OCI-LY1 (cell line): ENCODE data around the gene CCDC12.

Source experiments
- EZH2 ChIP-seq: fragments of 200-600 bp; sonication (generic), shearing (Covaris generic); IDR thresholded peaks from 2 replicates; pipeline ENCODE4 v1.8.0; 2017; ENCODE audit warnings: borderline replicate concordance, mixed run types, mild to moderate bottlenecking, antibody characterized with exemption, low read length, moderate library complexity, mixed read lengths
- TF ChIP-seq, protein P1 (sequence below): fragments of 200-600 bp; sonication (generic), shearing (Covaris generic); IDR thresholded peaks from 2 replicates; pipeline ENCODE4 v1.5.1; 2017; ENCODE audit warnings: mild to moderate bottlenecking, antibody characterized with exemption, low read length, moderate library complexity, mixed read lengths

DNA sequence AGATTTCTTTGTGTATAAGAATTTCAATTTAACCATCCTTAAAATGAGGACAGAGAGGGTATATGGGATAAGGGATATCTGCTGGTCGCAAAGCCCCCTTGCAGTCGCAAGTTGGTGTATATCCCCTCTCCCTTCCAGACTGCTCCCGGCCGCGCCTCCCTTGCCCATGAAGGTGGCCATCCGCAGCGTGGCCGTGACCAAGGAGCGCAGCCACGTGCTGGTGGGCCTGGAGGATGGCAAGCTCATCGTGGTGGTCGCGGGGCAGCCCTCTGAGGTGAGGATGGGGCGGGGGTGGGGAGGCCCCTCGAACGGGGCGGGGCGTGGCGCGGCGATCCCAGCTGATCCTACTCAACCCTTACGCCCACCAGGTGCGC, 32.3 kb upstream of the CCDC12 start:
- TF ChIP-seq, protein P1, sequence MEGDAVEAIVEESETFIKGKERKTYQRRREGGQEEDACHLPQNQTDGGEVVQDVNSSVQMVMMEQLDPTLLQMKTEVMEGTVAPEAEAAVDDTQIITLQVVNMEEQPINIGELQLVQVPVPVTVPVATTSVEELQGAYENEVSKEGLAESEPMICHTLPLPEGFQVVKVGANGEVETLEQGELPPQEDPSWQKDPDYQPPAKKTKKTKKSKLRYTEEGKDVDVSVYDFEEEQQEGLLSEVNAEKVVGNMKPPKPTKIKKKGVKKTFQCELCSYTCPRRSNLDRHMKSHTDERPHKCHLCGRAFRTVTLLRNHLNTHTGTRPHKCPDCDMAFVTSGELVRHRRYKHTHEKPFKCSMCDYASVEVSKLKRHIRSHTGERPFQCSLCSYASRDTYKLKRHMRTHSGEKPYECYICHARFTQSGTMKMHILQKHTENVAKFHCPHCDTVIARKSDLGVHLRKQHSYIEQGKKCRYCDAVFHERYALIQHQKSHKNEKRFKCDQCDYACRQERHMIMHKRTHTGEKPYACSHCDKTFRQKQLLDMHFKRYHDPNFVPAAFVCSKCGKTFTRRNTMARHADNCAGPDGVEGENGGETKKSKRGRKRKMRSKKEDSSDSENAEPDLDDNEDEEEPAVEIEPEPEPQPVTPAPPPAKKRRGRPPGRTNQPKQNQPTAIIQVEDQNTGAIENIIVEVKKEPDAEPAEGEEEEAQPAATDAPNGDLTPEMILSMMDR = no peak
- no peak for TF ChIP-seq EZH2
